Measurements from ENCODE around the gene ATG7.

DNA sequence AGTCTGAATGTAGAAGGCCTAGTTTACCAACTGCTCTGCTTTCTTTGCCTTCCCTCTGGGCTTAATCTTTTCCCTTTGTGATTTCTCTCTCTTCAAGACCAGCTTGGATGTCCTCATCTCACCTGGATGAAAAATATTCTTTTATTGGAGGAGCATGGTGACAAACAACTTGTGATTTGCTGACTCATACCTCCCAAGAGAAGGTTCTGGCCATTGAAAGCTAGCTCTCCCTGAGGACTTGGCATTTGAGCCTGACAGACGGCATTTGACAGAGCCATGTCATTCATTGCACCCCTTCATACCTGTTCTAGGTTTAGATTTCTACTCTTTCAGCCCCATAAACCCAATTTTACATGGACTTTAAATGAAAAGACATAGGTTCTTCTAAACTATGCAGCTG lies 33.3 kb downstream of the ATG7 start:
- TF ChIP-seq, protein P1, sequence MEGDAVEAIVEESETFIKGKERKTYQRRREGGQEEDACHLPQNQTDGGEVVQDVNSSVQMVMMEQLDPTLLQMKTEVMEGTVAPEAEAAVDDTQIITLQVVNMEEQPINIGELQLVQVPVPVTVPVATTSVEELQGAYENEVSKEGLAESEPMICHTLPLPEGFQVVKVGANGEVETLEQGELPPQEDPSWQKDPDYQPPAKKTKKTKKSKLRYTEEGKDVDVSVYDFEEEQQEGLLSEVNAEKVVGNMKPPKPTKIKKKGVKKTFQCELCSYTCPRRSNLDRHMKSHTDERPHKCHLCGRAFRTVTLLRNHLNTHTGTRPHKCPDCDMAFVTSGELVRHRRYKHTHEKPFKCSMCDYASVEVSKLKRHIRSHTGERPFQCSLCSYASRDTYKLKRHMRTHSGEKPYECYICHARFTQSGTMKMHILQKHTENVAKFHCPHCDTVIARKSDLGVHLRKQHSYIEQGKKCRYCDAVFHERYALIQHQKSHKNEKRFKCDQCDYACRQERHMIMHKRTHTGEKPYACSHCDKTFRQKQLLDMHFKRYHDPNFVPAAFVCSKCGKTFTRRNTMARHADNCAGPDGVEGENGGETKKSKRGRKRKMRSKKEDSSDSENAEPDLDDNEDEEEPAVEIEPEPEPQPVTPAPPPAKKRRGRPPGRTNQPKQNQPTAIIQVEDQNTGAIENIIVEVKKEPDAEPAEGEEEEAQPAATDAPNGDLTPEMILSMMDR (IDR thresholded peaks at IDR 0.05): no peak
- TF ChIP-seq POLR2A (IDR thresholded peaks at IDR 0.05): no peak

Data from thyroid gland (tissue), 4 donors.